Activated naive CD4-positive, alpha-beta T cell treated with Interleukin-2 at 50 U/mL for 16 hours (primary cell): Measurements from ENCODE around the gene OPCML.

Experiments
- DNase-seq: peaks from one replicate; pipeline ENCODE4 v3.0.0-alpha.2; 2020

The OPCML gene

GRCh38 chr11:132448334-132448995 lies 1083.8 kb downstream of the OPCML start:
- no peak for DNase-seq

- no peak for DNase-seq
These were observed 1084.5 kb downstream of the OPCML start for GRCh38 chr11:132447761-132448160.

GRCh38 chr11:132445859-132446291 lies 1086.4 kb downstream of the OPCML start:
- DNase-seq = no peak

- DNase-seq = no peak
These were observed 1087.4 kb downstream of the OPCML start for GRCh38 chr11:132444911-132445310.

DNA sequence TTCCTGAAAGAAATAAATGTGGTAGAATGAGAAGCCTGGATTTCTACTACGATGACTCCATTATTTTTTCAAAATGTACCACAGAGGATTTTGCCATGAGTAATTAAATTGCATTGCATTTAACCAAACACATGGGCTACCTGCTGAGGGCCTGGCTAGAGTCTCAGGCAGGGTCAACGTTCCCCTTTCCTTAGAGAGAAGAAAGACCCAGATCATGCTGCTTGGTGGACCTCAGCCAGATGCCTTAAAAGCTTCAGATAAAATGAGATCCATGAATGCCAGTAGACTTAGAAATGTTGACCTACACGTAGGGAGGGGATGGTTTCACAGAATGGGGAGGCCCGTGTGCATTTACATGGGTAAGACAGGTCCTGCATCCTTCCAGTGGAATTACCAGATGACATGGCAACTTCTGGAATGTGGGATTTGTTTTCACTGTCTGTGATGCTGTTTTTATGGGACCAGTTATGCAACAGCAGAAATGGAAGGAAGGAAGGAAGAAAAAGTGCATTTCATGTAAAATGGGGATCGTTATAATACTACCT lies 1092.5 kb downstream of the OPCML start:
- no peak for DNase-seq

- DNase-seq = no peak
These were observed 1093.9 kb downstream of the OPCML start for GRCh38 chr11:132438418-132438817.

DNA sequence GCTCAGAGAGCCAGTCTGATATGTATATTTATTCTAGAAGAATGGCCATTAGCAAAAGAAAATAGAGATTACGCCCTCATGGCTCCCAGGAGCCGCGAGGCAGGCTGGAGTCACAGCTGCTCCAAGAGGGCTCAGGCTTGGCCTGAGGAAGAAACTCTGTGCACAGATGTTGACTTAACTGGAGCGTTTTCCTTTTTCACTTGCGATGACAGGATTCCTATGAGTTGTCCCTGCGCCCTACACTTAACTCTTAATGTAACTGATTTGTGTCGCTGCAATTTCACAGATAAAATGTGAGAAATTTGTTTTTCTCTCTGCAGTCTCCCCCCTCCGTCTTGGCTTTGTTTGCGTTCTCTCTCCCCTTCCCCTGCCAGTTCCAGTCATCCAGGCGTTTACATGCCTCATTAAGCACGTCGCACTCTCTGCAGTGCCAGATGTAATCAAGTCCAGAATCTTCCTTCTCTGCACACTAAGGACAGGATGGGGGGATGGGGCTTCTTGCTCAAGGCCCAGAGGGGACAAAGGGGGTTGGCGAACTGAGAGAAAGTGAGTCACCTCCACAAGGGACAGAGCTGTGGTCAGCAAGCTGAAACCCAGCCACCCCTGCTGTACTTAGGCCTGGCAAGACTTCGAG lies 1101.8 kb downstream of the OPCML start:
- no peak for DNase-seq

DNA sequence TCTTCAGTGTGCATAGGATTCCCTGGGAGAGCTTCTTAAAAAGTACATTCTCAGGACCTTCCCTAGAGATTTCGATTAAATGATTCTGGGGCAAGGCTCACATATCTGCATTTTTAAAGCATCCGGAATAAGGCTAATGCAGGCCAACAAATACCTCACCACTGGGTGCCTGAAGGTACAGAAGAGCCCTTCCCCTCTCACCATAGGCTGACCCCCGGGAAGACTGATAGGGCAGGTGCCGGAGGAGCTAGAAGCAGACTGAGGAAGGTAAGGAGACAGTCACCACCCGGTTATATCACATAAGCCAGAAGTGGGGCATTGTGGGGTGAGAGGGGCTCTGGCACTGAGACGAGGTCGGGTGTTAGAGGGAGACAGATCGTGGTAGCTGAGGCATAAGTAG lies 1102.6 kb downstream of the OPCML start:
- DNase-seq = no peak

DNA sequence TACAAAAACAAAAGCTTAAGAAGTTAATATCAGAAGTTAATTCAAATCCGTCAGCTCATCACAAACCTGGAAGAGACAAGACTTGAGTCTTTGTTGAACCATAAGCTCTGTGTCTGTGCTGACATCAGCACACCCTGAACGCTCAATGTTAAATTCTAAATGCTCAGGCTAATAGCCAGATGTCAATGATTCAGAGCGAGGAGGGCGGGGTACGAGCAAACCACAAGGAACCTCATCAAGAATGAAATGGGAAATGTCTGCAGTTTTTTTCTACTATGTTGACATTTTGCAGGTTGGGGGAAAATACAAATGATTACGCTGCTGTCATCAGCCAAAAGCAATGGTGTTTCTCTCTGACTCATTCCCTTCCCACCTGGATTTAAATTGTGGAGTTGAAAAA lies 1104.7 kb downstream of the OPCML start:
- DNase-seq = no peak

DNA sequence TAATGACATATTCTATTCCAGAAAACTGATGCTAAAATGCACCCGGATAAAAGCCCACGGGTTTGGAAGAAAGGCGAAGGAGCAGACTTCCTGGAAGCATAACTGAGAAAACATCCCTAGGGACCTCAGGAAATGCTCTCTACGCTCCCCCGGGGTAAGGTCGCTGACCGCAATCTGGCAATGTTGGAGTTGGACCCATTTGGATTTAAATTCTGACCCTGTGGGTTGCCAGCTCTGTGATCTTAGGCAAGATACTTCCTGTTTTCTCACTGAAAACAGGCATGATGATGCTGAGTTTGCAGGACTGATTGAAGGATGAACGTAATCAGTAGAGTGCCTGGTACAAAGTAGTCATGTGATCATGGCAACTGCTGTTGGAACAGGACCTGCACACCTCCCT lies 1107.9 kb downstream of the OPCML start:
- no peak for DNase-seq

GRCh38 chr11:132423266-132423665 lies 1109.0 kb downstream of the OPCML start:
- no peak for DNase-seq

DNA sequence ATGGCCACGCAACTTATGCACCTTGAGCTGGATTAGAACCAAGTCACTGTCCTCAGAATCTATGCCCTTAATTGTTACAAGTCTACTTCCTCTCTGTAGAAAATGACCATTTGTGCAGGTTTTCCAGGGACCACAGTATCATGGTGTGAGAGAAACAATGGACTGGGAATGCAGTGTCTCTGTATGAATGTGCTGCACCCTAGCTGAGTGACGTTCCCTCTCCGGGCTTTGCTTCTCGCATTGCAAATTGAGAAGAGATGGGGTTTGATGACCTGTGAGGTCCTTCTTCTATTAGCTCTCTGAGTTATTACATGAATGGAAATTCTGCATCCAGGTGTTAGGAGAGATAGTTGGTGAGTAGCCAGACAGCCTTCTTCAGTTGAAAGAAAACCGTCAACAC lies 1109.6 kb downstream of the OPCML start:
- no peak for DNase-seq

DNA sequence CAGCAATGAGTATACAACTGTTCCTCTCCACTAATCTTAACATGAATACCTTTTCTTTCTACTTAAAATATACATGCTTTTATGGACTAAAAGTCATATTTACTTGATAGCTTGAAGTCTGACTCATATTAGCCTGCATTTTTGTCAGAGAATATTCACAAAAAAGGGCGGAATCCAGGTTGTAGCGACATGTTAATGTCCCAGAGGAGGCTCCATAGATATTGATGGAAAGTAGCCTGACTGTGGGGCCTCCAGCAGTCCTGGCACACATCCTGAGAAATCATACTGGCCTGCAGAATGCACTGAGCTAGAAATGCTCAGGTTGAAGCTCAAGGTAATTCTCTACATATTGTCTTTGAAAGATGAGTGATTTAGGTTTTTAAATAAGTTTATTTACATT lies 1110.7 kb downstream of the OPCML start:
- DNase-seq = no peak

GRCh38 chr11:132414451-132414850 lies 1117.8 kb downstream of the OPCML start:
- DNase-seq = no peak

GRCh38 chr11:132410383-132410782 lies 1121.9 kb downstream of the OPCML start:
- no peak for DNase-seq

- no peak for DNase-seq
These were observed 1122.5 kb downstream of the OPCML start for GRCh38 chr11:132409573-132410355.

GRCh38 chr11:132408877-132409276 lies 1123.4 kb downstream of the OPCML start:
- no peak for DNase-seq

- no peak for DNase-seq
These were observed 1126.6 kb downstream of the OPCML start for GRCh38 chr11:132405728-132406127.

DNA sequence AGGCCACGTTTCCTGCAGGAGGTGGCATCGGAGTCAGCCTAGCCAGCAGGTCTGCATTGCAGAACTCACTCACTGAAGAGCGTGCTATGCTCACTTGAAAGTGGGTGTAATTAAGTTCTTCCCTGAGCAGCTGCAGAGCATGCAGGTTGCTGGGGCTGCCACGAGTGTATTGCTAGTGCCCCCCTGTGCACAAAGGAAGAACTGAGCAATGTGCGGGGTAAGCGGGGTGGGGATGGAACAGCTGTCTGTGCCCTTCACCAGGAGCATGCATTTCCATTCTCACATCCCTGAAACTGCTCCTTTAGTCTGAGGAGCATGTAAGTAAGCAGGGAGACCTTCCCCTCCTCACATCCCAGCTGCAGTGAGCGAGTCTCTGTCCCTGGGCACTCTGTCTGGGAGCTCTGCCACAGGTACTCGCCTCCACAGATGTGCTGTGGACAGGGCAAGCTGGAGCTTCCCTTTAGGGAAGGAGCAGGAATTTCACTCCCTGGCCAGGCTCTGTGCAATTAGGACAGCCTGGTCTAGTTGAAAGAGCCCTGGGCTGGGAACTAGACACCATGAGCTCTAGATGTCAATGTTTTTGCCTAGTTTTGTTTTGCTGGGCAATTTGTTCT lies 1130.1 kb downstream of the OPCML start:
- DNase-seq = no peak

DNA sequence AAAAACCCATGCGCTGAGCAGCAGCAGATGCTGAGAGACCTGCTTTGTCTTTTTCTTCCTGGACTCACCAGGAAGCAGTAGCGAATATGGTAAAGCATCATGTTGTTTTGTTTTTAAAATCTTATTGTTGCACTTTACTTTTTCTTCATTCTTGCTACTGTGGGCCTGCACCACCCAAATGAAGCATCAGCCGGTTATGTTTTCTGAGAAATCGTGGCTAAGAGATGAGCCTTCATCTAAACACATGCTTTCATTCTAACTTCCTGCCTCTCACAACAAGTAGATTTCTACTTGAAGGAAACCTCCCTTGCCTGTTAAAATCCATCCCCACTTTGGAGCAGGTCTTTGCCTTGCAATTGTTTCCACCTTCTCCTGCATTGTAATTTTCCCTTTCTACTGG lies 1136.0 kb downstream of the OPCML start:
- no peak for DNase-seq

DNA sequence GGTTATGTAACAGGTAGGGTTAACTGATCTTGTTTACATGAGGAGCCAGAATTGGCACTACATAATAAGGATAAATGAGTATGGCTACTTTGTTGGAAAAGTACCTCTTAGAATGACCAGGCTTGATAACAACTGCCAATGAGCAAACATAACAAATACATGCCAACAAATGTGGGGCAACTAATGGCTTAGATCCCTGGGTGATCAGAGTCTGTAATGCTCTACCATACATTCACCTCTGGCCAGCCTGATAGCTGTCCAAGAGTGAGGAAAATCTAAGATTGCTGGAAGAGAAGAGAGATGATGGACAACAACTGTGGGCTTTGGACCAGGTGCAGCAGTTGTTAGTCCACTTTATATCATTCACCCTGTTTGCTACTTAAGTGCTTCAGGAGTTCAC lies 1136.9 kb downstream of the OPCML start:
- DNase-seq = no peak

- no peak for DNase-seq
These were observed 1152.8 kb downstream of the OPCML start for GRCh38 chr11:132379540-132379939.

- DNase-seq = no peak
These were observed 1158.7 kb downstream of the OPCML start for GRCh38 chr11:132373405-132374143.
